SU-DHL-6 (cell line): ENCODE results near the gene CTNNA2.

Source experiments
- CTCF ChIP-seq: fragments of 200-600 bp; sonication (generic); IDR thresholded peaks from one replicate; pipeline ENCODE4 v1.5.1; 2017; ENCODE audit warnings: antibody characterized with exemption, mild to moderate bottlenecking, low read length, moderate library complexity; ENCODE audit not compliant: insufficient read depth, poor library complexity, severe bottlenecking
- EZH2phosphoT487 ChIP-seq: fragments of 200-600 bp; sonication (generic), shearing (Covaris generic); conservative IDR thresholded peaks from 2 replicates; pipeline ENCODE4 v1.6.1; 2018; ENCODE audit warnings: mild to moderate bottlenecking, antibody characterized with exemption, low read length, moderate library complexity, mixed read lengths

GRCh38 chr2:80186262-80186661, 673.4 kb downstream of the CTNNA2 start:
- TF ChIP-seq CTCF (no peak), EZH2phosphoT487 (no peak)
